Chondrocyte (in vitro differentiated cells): ENCODE results near the gene MACROD2. TPM values are rescaled to one million over a fixed set of nuclear protein-coding genes. Genes with fewer than 3 reads are reported as not detected.
A peak's percentile ranks its signal among the peaks of the same experiment; 100 is the strongest.

Experiments
- DNase-seq: peaks from one replicate; pipeline ENCODE4 v3.0.0; 2021; ENCODE audit warnings: mixed read lengths, low spot score
- H3K27ac Mint-ChIP-seq: one replicate; pipeline ENCODE4 v1.8.0; 2021; ENCODE audit warnings: mild to moderate bottlenecking, moderate library complexity, mixed read lengths; ENCODE audit not compliant: unreplicated experiment
- H3K27me3 Mint-ChIP-seq: 2 replicates; pipeline ENCODE4 v1.8.0; 2021; ENCODE audit warnings: low read depth, mixed read lengths
- H3K36me3 Mint-ChIP-seq: 2 replicates; pipeline ENCODE4 v1.8.0; 2021; ENCODE audit warnings: low read depth, mixed read lengths
- H3K4me1 Mint-ChIP-seq: 2 replicates; pipeline ENCODE4 v1.8.0; 2021; ENCODE audit warnings: low read depth, mild to moderate bottlenecking, mixed read lengths
- H3K4me3 Mint-ChIP-seq: one replicate; pipeline ENCODE4 v1.8.0; 2021; ENCODE audit warnings: mild to moderate bottlenecking, moderate library complexity, mixed read lengths; ENCODE audit not compliant: unreplicated experiment
- H3K9me3 Mint-ChIP-seq: 2 replicates; pipeline ENCODE4 v1.8.0; 2021; ENCODE audit warnings: low read depth, mixed read lengths
- CTCF ChIP-seq: fragments of 200-600 bp; sonication (generic); IDR thresholded peaks from 2 replicates; pipeline ENCODE4 v1.5.0; 2021; ENCODE audit warnings: antibody characterized with exemption, mild to moderate bottlenecking, moderate library complexity
- total RNA-seq: library from RNA; stranded (reverse); gene quantifications from 3 replicates; pipeline ENCODE4 v1.2.1, GENCODE V29; 2021

Gene MACROD2
- total RNA-seq, 1 donor from 2014 or later, result 3.2 TPM

GRCh38 chr20:14191559-14191958, 196.2 kb downstream of the MACROD2 start:
- no peak for TF ChIP-seq CTCF
- H3K36me3 Mint-ChIP-seq, result no peaks in the 10 kb centered on the region
- peaks cover 6% of the 10 kb centered on the region for H3K4me1 Mint-ChIP-seq
- DNase-seq, result no peak
- H3K9me3 Mint-ChIP-seq, result no peaks in the 10 kb centered on the region
- H3K27ac Mint-ChIP-seq, result no peak overlapping the region
- no peak overlapping the region for H3K4me3 Mint-ChIP-seq
- H3K27me3 Mint-ChIP-seq, result no peaks in the 10 kb centered on the region

DNA sequence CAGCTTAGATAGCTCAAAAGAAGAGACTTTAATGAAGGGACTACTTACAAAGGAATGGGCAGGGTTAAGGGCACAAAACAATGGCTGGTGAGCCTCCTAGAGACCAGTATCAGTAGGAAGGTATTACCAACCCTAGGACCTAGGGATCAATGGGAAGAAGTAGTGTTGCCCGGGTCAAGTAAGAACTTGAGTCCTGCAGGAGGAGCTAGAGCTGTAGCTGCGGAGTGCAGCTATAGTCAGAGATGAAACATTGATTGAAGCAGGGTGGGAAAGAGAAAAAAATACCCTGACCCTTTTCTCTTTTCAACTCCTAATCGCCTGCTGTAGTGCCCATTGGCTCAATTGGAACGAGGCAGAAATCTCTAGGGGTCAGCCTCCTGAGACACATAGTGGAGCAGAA, 198.1 kb downstream of the MACROD2 start:
- no peak overlapping the region for H3K4me3 Mint-ChIP-seq

GRCh38 chr20:14193885-14194284, 198.6 kb downstream of the MACROD2 start:
- no peaks in the 10 kb centered on the region for H3K27me3 Mint-ChIP-seq
- peaks cover 14% of the 10 kb centered on the region for H3K4me1 Mint-ChIP-seq
- no peaks in the 10 kb centered on the region for H3K36me3 Mint-ChIP-seq
- H3K9me3 Mint-ChIP-seq, result no peaks in the 10 kb centered on the region
- no peak overlapping the region for H3K27ac Mint-ChIP-seq
- DNase-seq, result no peak
- H3K4me3 Mint-ChIP-seq, result no peak overlapping the region
- no peak for TF ChIP-seq CTCF

More for the DNA sequence above, 198.1 kb downstream of the MACROD2 start:
- Mint-ChIP-seq H3K27me3 (no peaks in the 10 kb centered on the region), H3K27ac (no peak overlapping the region), H3K36me3 (no peaks in the 10 kb centered on the region), H3K4me1 (peaks cover 14% of the 10 kb centered on the region), H3K9me3 (no peaks in the 10 kb centered on the region)
- DNase-seq, result no peak
- no peak for TF ChIP-seq CTCF

DNA sequence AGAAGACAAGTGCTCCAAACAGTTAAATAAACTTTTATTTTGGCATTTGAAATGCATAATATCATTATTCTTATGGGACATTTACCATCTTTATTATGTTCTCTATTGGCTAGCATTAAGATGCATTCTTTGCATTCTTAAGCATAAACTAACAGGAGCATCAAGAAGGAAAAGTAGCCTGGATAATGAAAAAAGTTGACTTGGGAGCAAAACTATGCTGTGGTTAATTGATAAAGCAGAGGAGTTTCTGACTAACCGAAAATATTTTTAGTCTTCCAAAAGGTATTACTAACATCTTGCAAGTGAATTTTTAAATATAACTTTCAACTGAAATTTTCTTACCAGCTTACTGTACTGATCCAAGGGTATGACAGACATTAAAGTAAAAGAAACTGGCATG, 201.8 kb downstream of the MACROD2 start:
- no peak for DNase-seq
- H3K9me3 Mint-ChIP-seq, result no peaks in the 10 kb centered on the region
- H3K36me3 Mint-ChIP-seq, result no peaks in the 10 kb centered on the region
- no peak overlapping the region for H3K27ac Mint-ChIP-seq
- H3K27me3 Mint-ChIP-seq, result no peaks in the 10 kb centered on the region
- H3K4me3 Mint-ChIP-seq, result no peak overlapping the region
- H3K4me1 Mint-ChIP-seq, result peaks cover 14% of the 10 kb centered on the region
- no peak for TF ChIP-seq CTCF

DNA sequence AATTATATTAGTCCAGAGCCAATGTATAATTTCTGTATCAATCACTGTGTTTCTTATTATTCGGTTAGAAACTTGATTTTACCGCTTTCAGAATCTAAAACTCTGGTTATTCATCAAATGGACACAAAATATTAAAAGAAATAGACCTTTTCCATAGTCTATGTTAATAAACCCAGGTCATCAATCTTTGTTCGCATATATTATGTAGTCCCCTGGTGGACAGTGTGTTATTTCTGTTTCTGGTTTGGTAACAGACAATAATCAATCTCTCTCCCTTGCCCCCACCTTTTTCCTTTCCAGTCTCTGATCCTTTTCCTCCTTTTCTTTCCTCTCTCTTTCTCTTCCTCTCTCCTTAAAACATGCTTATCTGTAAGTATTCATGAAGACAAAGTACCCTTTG, 203.1 kb downstream of the MACROD2 start:
- no peak overlapping the region for H3K27ac Mint-ChIP-seq

More for the DNA sequence above, 203.1 kb downstream of the MACROD2 start:
- H3K9me3 Mint-ChIP-seq, result peaks cover 9% of the 10 kb centered on the region
- H3K4me3 Mint-ChIP-seq, result no peak overlapping the region
- H3K36me3 Mint-ChIP-seq, result no peaks in the 10 kb centered on the region
- no peaks in the 10 kb centered on the region for H3K27me3 Mint-ChIP-seq
- no peak for DNase-seq
- TF ChIP-seq CTCF, result peak; percentile 5
- H3K4me1 Mint-ChIP-seq, result peaks cover 14% of the 10 kb centered on the region
